SH-SY5Y (cell line): ENCODE results near the gene SGSM1.

Source experiments
- GATA2 ChIP-seq: IDR thresholded peaks from 2 replicates; pipeline ENCODE4 v1.6.1; 2011; ENCODE audit warnings: mild to moderate bottlenecking, low read depth, low read length
- GATA3 ChIP-seq: IDR thresholded peaks from 2 replicates; pipeline ENCODE4 v1.6.1; 2011; ENCODE audit warnings: low read depth, mild to moderate bottlenecking, low read length, moderate library complexity

DNA sequence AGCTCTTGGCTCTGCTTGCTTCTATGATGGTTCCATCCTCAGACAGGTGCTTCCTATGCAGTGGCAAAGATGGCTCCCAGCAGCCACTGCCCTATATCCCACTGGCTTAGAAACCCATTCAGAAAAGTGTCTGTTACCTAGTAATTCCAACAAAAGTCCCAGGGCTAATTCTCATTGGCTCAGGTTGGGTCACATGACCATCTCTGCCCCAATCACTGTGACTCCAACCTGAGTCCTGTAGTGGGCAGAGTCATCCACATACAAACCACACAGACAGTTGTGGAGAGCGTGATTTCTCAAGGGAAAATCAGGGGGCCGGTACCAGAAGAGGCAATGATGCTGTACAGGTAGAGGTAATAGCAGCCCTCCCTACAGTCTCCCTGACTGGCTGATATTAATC lies 73.0 kb downstream of the SGSM1 start:
- TF ChIP-seq GATA2 (no peak), GATA3 (no peak)
